ENCODE data around the gene BASP1.

GRCh38 chr5:17177501-17178372 lies 39.7 kb upstream of the BASP1 start:
- no peak for TF ChIP-seq CTCF (IDR thresholded peaks at IDR 0.05)
- TF ChIP-seq POLR2A (IDR thresholded peaks at IDR 0.05): no peak
